HG03095 (cell line): ENCODE results near the gene FERMT2.

Experiments
- ATAC-seq: cut with Tn5 transposase; IDR thresholded peaks from one replicate; pipeline ENCODE4 v1.9.1; 2021; ENCODE audit warnings: moderate library complexity; ENCODE audit not compliant: unreplicated experiment

FERMT2 gene

DNA sequence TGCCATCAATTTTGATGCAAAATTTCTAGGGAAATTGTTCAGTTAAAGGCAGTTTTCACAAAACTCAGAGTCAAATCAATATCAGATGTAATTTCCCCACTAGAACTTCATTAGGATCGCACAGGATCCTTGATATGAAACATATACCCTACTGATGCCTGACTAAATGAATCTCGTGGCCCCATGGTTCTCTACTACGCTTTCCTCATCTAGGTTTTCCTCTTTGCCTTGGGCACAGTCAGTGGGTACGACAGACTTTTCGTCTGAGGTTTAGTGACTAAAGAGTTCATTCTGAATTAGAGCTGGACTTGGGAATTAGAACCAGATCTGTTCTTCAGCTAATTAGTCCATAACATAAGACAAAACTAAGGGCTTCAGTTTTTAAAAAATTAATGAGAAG lies 117.0 kb downstream of the FERMT2 start:
- ATAC-seq, result no peak

DNA sequence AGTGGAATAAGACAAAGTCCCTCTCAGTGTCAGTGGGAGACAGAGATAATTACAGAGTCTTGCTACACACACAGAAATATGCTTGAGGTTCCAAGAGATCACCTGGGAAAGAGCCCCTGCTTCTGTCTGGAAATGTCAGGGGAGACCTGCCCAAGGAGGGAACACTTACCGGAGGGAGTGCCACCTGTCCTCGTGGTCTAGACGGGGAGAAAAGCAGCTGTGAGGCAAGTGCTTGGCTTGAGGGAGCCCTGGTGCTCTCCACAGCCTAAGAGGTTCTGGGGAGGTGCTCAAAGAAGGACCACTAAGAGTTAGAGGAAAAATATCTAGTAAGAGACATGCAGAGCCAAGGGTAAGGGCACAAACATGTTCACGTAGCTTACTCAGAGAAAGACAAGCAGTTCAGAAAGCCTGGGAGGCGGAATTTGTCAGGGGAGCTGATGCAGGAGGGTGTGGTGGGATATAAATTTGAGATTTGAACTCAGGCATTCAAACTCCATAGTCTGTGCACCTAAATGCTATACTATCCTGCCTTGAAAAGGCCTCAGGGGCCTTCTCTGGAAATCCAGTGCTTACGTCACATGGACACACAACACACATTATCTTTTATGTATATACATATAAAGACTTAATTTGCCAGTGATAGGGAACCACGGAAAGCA lies 121.2 kb downstream of the FERMT2 start:
- no peak for ATAC-seq

DNA sequence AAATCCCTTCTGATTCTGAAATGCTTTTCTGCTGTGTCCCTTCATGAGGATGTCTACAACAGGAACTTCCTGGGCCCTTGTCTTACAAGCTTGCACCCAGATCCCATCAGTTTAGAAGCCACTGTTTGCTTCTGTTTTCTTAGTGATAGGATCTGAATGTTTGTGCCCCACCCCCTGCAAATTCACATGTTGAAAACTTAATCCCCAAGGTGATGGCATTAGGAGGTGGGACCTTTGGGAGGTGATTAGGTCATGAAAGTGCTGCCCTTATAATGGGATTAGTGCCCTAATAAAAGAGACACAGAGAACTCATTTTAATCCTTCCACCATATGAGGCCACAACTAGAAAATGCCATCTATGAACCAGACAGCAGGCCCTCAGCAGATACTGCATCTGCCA lies 123.4 kb downstream of the FERMT2 start:
- ATAC-seq, result no peak

DNA sequence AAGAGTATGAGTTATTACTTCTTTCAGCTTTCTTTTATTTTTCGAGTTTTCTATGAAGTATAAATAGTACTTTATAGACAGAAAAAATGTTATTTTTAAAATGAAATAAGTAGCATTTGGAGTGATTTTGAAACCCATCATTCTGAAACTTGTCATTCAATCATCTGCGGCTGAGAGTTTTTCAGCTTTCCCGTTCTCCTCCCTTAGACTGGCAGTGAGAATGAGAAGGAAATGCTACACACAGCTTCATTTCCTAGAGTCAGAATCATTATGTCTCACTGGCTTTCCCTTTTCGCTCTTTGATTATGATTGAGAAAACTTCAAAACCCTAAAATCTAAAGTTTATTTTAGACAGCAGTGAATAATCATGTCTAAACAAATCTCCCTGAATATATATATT lies 125.8 kb downstream of the FERMT2 start:
- no peak for ATAC-seq

DNA sequence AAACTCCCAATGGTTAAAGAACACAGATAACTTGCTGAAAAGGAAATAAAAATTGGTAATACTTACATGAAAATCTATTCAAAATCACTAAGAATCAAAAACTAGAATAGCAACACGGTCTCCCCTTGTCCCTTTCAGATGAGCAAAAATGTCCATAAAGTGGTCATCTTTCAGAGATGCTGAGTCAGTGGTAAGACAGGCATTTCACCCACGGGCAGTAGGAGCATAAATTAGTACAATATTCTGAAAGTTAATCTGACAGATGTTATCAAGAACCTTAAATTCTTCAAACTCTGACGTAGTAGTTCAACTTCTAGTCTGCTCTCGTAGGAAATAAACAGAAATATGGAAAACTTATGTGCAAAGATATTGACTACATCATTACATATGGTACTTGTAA lies 126.4 kb downstream of the FERMT2 start:
- ATAC-seq, result no peak

DNA sequence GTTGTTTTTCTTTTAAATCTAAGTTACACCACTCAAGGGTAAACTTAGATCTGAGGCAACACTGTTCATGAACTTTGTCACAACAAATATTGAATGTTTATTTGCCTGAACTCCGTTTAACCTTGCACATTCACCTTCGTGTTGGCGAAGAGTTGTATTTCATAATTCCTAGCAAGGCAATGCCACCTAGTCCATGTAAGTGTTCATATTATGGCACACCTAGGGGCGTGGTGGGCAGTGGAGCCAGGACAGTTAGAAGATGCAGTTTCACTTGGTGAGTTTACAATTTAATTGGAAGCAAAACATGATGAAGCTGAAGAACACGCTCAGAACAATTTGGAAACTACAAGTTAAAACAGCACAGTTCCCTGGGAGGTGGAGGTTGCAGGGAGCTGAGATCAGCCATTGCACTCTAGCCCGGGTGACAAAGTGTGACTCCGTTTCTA lies 129.0 kb downstream of the FERMT2 start:
- no peak for ATAC-seq

DNA sequence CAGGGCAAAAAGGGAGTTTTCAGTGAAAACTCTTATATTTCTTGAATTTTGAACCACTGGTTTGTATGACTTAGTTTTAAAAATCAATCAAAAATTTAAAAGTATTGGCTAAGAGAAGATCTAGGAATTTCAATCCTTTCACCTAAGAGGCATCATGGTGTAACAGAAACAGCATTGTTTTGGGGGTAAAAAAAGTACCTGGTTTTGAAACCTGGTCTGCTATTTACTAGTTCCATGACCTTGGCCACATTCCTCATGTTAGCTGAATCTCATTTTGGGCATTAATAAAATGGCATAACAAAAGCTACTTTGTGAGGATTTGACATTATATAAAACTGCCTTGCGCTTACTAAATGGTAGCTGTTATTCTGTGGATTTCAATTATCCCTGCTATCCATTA lies 142.7 kb downstream of the FERMT2 start:
- ATAC-seq, result no peak
